WTC11 (cell line): Measurements from ENCODE around the gene MRPL9. TPM values are rescaled to one million over a fixed set of nuclear protein-coding genes. Genes with fewer than 3 reads are reported as not detected.

Experiments
- ATAC-seq: fragments of 200-7000 bp; cut with Tn5 transposase; 2 replicates; pipeline ENCODE4 v1.10.0; 2021; ENCODE audit warnings: mild to moderate bottlenecking, moderate library complexity
- CTCF ChIA-PET: fragments of 300-600 bp; sonication (Branson Sonifier 250); formaldehyde crosslinking; loops from one replicate; lab custom pipeline; 2021; ENCODE audit warnings: antibody characterized with exemption; lab: Charles Lee
- POLR2A ChIA-PET: fragments of 350-600 bp; sonication (Branson Sonifier 250); formaldehyde crosslinking; loops from one replicate; lab custom pipeline; 2021; ENCODE audit warnings: antibody characterized with exemption; lab: Charles Lee
- DNase-seq: peaks from one replicate; pipeline ENCODE4 v3.0.0; 2021; ENCODE audit warnings: low spot score
- H3K27ac Mint-ChIP-seq: 2 replicates; pipeline ENCODE4 v1.8.0; 2021; ENCODE audit warnings: mixed read lengths
- H3K27me3 Mint-ChIP-seq: 2 replicates; pipeline ENCODE4 v1.8.0; 2021; ENCODE audit warnings: low read depth, mild to moderate bottlenecking, moderate library complexity, mixed read lengths
- H3K36me3 Mint-ChIP-seq: 2 replicates; pipeline ENCODE4 v1.8.0; 2021; ENCODE audit warnings: mixed read lengths
- H3K4me1 Mint-ChIP-seq: 2 replicates; pipeline ENCODE4 v1.8.0; 2022; ENCODE audit warnings: mixed read lengths
- H3K4me3 Mint-ChIP-seq: 2 replicates; pipeline ENCODE4 v1.8.0; 2021; ENCODE audit warnings: mild to moderate bottlenecking, moderate library complexity, mixed read lengths
- H3K9me3 Mint-ChIP-seq: 2 replicates; pipeline ENCODE4 v1.8.0; 2021; ENCODE audit warnings: mixed read lengths
- ETV6 ChIP-seq: sonication (generic); formaldehyde crosslinking; IDR thresholded peaks from 2 replicates; pipeline ENCODE4 v1.8.1; 2022; ENCODE audit warnings: mild to moderate bottlenecking, missing genetic modification reagents
- FOXP1 ChIP-seq: sonication (generic); formaldehyde crosslinking; IDR thresholded peaks from 2 replicates; pipeline ENCODE4 v1.8.0; 2022; ENCODE audit warnings: missing genetic modification reagents, mild to moderate bottlenecking, moderate library complexity, borderline replicate concordance
- GRHL2 ChIP-seq: fragments of 250-450 bp; sonication (Bioruptor Pico); IDR thresholded peaks from 2 replicates; pipeline ENCODE4 v1.8.0; 2022; ENCODE audit warnings: mild to moderate bottlenecking, moderate library complexity; ENCODE audit not compliant: insufficient replicate concordance, severe bottlenecking
- JAZF1 ChIP-seq: fragments of 250-450 bp; sonication (Bioruptor Pico); IDR thresholded peaks from 2 replicates; pipeline ENCODE4 v1.9.0; 2021; ENCODE audit warnings: moderate library complexity, mild to moderate bottlenecking, inconsistent platforms
- NFE2L1 ChIP-seq: sonication (generic); formaldehyde crosslinking; IDR thresholded peaks from 2 replicates; pipeline ENCODE4 v1.8.1; 2023; ENCODE audit warnings: missing genetic modification reagents
- OVOL2 ChIP-seq: fragments of 250-450 bp; sonication (Bioruptor Pico); IDR thresholded peaks from 2 replicates; pipeline ENCODE4 v1.9.0; 2021; ENCODE audit warnings: mild to moderate bottlenecking, borderline replicate concordance
- SMAD3 ChIP-seq: sonication (generic); formaldehyde crosslinking; IDR thresholded peaks from 2 replicates; pipeline ENCODE4 v1.8.0; 2022; ENCODE audit warnings: missing genetic modification reagents, mild to moderate bottlenecking, borderline replicate concordance
- SP1 ChIP-seq: sonication (generic); formaldehyde crosslinking; conservative IDR thresholded peaks from 2 replicates; pipeline ENCODE4 v1.8.1; 2022; ENCODE audit warnings: missing genetic modification reagents
- TEAD1 ChIP-seq: sonication (generic); formaldehyde crosslinking; IDR thresholded peaks from 2 replicates; pipeline ENCODE4 v1.8.0; 2022; ENCODE audit warnings: mild to moderate bottlenecking, missing genetic modification reagents
- ZNF121 ChIP-seq: sonication (generic); formaldehyde crosslinking; IDR thresholded peaks from 2 replicates; pipeline ENCODE4 v1.8.0; 2023; ENCODE audit warnings: missing genetic modification reagents
- ZNF219 ChIP-seq: sonication (generic); formaldehyde crosslinking; IDR thresholded peaks from 2 replicates; pipeline ENCODE4 v1.8.0; 2023; ENCODE audit warnings: missing genetic modification reagents, mild to moderate bottlenecking, borderline replicate concordance
- ZNF232 ChIP-seq: sonication (generic); formaldehyde crosslinking; IDR thresholded peaks from 2 replicates; pipeline ENCODE4 v1.8.0; 2022; ENCODE audit warnings: mild to moderate bottlenecking, missing genetic modification reagents
- ZNF416 ChIP-seq: fragments of 250-450 bp; sonication (Bioruptor Pico); IDR thresholded peaks from 2 replicates; pipeline ENCODE4 v1.9.0; 2021; ENCODE audit warnings: mild to moderate bottlenecking, inconsistent platforms
- ZNF423 ChIP-seq: fragments of 250-450 bp; sonication (Bioruptor Pico); IDR thresholded peaks from 2 replicates; pipeline ENCODE4 v2.1.2; 2022; ENCODE audit warnings: mild to moderate bottlenecking, moderate library complexity
- total RNA-seq: library from RNA; stranded (reverse); gene quantifications from 3 replicates; pipeline ENCODE4 v1.2.3, GENCODE V29; 2021
- TF ChIP-seq, protein P1 (sequence below): sonication (generic); formaldehyde crosslinking; IDR thresholded peaks from 2 replicates; pipeline ENCODE4 v1.8.1; 2022; ENCODE audit warnings: missing genetic modification reagents, borderline replicate concordance
- TF ChIP-seq, protein P2 (sequence below): sonication (generic); formaldehyde crosslinking; IDR thresholded peaks from 2 replicates; pipeline ENCODE4 v1.8.1; 2023; ENCODE audit warnings: mild to moderate bottlenecking, missing genetic modification reagents
- TF ChIP-seq, protein P3 (sequence below): fragments of 250-450 bp; sonication (Bioruptor Pico); IDR thresholded peaks from 2 replicates; pipeline ENCODE4 v2.1.2; 2022; ENCODE audit warnings: mild to moderate bottlenecking, moderate library complexity
- TF ChIP-seq, protein P4 (sequence below): sonication (generic); formaldehyde crosslinking; IDR thresholded peaks from 2 replicates; pipeline ENCODE4 v1.8.0; 2022; ENCODE audit warnings: mild to moderate bottlenecking, missing genetic modification reagents

The MRPL9 gene
- total RNA-seq, 1 experiment from 2014 or later, result 99.3 TPM

DNA sequence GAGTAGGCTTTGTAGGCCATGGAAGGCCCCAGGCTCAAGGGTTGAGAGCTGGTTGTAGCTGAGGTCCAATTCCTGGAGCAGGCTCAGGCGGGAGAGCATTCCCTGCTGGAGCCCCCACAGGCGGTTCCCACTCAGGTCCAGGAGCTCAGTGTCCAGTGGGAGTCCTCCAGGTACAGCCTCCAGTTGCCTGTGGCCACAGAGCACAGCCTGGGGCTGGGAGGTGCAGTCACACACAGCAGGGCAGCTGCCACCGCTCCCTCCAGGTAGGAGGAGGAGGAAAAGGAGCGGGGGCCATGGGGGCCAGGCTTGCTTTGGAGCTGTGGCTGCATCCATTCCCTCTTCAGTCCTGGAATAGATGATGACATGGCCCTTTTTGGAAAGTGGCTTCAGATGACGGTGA is 39.1 kb upstream of the MRPL9 start:
- peaks cover 14% of the 10 kb centered on the region for H3K4me1 Mint-ChIP-seq
- H3K36me3 Mint-ChIP-seq, result no peaks in the 10 kb centered on the region
- CTCF ChIA-PET, result interaction anchor here (1.5 kb wide), 1 partner anchor 232 kb away, joined by 3 read pairs; no protein-coding TSS in a partner anchor
- no peaks in the 10 kb centered on the region for H3K9me3 Mint-ChIP-seq
- no peak overlapping the region for H3K4me3 Mint-ChIP-seq
- POLR2A ChIA-PET, result interaction anchor here (1.5 kb wide), 1 partner anchor 40 kb away, joined by 3 read pairs; no protein-coding TSS in a partner anchor
- H3K27ac Mint-ChIP-seq, result no peak overlapping the region
- no peak for ATAC-seq
- no peak for DNase-seq
- peaks cover 6% of the 10 kb centered on the region for H3K27me3 Mint-ChIP-seq
- TF ChIP-seq NFE2L1 (CRISPR knock-in tag) (no peak), SMAD3 (CRISPR knock-in tag) (no peak), JAZF1 (CRISPR knock-in tag) (no peak), ZNF219 (CRISPR knock-in tag) (no peak), SP1 (CRISPR knock-in tag) (no peak), TEAD1 (no peak), GRHL2 (CRISPR knock-in tag) (no peak), OVOL2 (no peak), FOXP1 (CRISPR knock-in tag) (no peak)
- TF ChIP-seq, protein P1, sequence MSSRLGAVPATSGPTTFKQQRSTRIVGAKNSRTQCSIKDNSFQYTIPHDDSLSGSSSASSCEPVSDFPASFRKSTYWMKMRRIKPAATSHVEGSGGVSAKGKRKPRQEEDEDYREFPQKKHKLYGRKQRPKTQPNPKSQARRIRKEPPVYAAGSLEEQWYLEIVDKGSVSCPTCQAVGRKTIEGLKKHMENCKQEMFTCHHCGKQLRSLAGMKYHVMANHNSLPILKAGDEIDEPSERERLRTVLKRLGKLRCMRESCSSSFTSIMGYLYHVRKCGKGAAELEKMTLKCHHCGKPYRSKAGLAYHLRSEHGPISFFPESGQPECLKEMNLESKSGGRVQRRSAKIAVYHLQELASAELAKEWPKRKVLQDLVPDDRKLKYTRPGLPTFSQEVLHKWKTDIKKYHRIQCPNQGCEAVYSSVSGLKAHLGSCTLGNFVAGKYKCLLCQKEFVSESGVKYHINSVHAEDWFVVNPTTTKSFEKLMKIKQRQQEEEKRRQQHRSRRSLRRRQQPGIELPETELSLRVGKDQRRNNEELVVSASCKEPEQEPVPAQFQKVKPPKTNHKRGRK (CRISPR knock-in tag), result no peak
- TF ChIP-seq, protein P2, sequence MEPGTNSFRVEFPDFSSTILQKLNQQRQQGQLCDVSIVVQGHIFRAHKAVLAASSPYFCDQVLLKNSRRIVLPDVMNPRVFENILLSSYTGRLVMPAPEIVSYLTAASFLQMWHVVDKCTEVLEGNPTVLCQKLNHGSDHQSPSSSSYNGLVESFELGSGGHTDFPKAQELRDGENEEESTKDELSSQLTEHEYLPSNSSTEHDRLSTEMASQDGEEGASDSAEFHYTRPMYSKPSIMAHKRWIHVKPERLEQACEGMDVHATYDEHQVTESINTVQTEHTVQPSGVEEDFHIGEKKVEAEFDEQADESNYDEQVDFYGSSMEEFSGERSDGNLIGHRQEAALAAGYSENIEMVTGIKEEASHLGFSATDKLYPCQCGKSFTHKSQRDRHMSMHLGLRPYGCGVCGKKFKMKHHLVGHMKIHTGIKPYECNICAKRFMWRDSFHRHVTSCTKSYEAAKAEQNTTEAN (CRISPR knock-in tag), result no peak
- TF ChIP-seq, protein P3, sequence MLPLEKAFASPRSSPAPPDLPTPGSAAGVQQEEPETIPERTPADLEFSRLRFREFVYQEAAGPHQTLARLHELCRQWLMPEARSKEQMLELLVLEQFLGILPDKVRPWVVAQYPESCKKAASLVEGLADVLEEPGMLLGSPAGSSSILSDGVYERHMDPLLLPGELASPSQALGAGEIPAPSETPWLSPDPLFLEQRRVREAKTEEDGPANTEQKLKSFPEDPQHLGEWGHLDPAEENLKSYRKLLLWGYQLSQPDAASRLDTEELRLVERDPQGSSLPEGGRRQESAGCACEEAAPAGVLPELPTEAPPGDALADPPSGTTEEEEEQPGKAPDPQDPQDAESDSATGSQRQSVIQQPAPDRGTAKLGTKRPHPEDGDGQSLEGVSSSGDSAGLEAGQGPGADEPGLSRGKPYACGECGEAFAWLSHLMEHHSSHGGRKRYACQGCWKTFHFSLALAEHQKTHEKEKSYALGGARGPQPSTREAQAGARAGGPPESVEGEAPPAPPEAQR, result no peak
- TF ChIP-seq, protein P4, sequence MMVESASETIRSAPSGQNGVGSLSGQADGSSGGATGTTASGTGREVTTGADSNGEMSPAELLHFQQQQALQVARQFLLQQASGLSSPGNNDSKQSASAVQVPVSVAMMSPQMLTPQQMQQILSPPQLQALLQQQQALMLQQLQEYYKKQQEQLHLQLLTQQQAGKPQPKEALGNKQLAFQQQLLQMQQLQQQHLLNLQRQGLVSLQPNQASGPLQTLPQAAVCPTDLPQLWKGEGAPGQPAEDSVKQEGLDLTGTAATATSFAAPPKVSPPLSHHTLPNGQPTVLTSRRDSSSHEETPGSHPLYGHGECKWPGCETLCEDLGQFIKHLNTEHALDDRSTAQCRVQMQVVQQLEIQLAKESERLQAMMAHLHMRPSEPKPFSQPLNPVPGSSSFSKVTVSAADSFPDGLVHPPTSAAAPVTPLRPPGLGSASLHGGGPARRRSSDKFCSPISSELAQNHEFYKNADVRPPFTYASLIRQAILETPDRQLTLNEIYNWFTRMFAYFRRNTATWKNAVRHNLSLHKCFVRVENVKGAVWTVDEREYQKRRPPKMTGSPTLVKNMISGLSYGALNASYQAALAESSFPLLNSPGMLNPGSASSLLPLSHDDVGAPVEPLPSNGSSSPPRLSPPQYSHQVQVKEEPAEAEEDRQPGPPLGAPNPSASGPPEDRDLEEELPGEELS (CRISPR knock-in tag), result no peak

DNA sequence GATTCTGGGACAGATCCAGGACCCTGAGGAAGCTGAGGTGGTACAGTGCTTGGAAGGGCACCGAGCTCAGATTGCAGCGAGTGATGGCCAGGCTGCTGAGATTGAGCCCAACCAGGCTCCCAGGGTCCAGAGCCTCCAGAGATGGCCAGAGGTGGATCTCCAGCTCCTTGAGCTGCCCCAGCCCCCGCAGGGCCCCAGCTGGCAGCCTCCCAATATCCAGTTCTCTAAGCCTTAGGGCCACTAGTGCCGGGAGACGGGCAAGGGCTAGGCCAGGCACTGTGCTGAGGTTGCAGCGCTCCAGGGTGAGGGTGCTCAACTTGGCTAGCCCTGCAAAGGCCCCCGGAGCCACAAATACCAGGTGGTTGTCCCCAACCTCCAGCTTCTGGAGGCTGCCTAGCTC is 38.5 kb upstream of the MRPL9 start:
- CTCF ChIA-PET, result interaction anchor here (1.0 to 1.5 kb wide), 2 partner anchors 9 to 233 kb away, joined by 3 read pairs; no protein-coding TSS in a partner anchor

DNA sequence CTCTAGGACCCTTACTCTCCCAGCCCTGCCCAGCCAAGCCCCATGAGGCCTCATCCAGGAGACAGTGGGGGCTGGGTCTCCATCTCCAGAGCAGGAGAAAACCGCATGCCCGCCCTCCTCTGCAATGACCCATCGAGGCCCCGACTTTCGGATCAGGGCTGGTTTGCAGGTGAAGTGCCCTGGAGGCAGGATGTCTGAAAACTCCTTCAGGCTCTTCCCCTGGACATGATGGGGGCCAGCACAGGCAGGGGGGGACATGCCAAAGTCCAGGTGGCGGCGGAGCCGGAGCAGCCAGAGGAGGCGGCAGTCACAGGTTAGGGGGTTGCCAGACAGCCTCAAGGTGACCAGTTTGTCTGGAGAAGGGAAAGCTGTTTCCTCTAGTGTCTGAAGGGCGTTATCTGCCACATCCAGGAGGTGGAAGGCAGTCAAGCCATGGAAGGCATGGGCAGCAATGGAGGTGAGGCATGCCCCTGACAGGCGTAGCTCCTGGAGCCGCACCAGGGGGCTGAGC is 38.1 kb upstream of the MRPL9 start:
- no peak overlapping the region for H3K4me3 Mint-ChIP-seq
- no peak overlapping the region for H3K27ac Mint-ChIP-seq

More for the DNA sequence above, 38.5 kb upstream of the MRPL9 start:
- TF ChIP-seq ZNF232 (CRISPR knock-in tag) (no peak), FOXP1 (CRISPR knock-in tag) (no peak), ZNF219 (CRISPR knock-in tag) (no peak), ETV6 (no peak)
- TF ChIP-seq, all 79 proteins: peak for 0
- H3K9me3 Mint-ChIP-seq, result no peaks in the 10 kb centered on the region
- no peak for DNase-seq
- H3K36me3 Mint-ChIP-seq, result no peaks in the 10 kb centered on the region
- H3K27ac Mint-ChIP-seq, result no peak overlapping the region
- H3K4me3 Mint-ChIP-seq, result no peak overlapping the region
- H3K27me3 Mint-ChIP-seq, result peaks cover 6% of the 10 kb centered on the region
- POLR2A ChIA-PET, result interaction anchor here (1.5 kb wide), 1 partner anchor 39 kb away, joined by 3 read pairs; no protein-coding TSS in a partner anchor
- no peak for ATAC-seq
- peaks cover 14% of the 10 kb centered on the region for H3K4me1 Mint-ChIP-seq

More for the DNA sequence above, 38.1 kb upstream of the MRPL9 start:
- ChIA-PET POLR2A (no interaction called here), CTCF (interaction anchor here (1.0 to 1.5 kb wide), 2 partner anchors 9 to 233 kb away, joined by 3 read pairs; no protein-coding TSS in a partner anchor)
- DNase-seq (no peak), ATAC-seq (no peak)
- H3K36me3 Mint-ChIP-seq, result no peaks in the 10 kb centered on the region
- TF ChIP-seq ZNF121 (CRISPR knock-in tag) (no peak), OVOL2 (no peak), ZNF416 (no peak), ZNF423 (CRISPR knock-in tag) (no peak)
- H3K9me3 Mint-ChIP-seq, result no peaks in the 10 kb centered on the region
- H3K4me1 Mint-ChIP-seq, result peaks cover 14% of the 10 kb centered on the region
- peaks cover 6% of the 10 kb centered on the region for H3K27me3 Mint-ChIP-seq
